SK-N-SH (cell line): Measurements from ENCODE around the gene MRPS18A. TPM values are rescaled to one million over a fixed set of nuclear protein-coding genes. Genes with fewer than 3 reads are reported as not detected.

Source experiments
- CTCF ChIA-PET: fragments of 300-600, 350-600 bp; formaldehyde crosslinking; extraction: SDS; loops from one replicate; lab custom pipeline; 2021; lab: Yijun Ruan, JAX
- POLR2A ChIA-PET: fragments of 350-600 bp; sonication (Branson Sonifier 250); formaldehyde crosslinking; extraction: SDS; loops from one replicate; lab custom pipeline; 2020; ENCODE audit warnings: antibody characterized with exemption, inconsistent platforms; lab: Yijun Ruan, JAX
- DNase-seq: peaks from one replicate; pipeline ENCODE4 v3.0.0; 2012
- H2AFZ ChIP-seq: fragments of 200-600 bp; sonication (generic); 2 replicates; pipeline ENCODE4 v1.8.1; 2016; ENCODE audit warnings: antibody characterized with exemption, mild to moderate bottlenecking, low read depth
- H3F3A ChIP-seq: fragments of 200-600 bp; sonication (generic); replicated peaks from 2 replicates; pipeline ENCODE3; 2016; ENCODE audit warnings: antibody characterized with exemption, mild to moderate bottlenecking; ENCODE audit not compliant: insufficient read depth
- H3K27ac ChIP-seq, 2 experiments: fragments of 200-500 bp in 1 of 2; fragments of 200-600 bp in 1 of 2; sonication (Bioruptor generic) in 1 of 2; sonication (generic), shearing (Covaris generic) in 1 of 2; 2 replicates each; pipeline versions ENCODE4 v1.5.1 to v1.6.1; 2014 to 2016; ENCODE audit warnings: low read depth in 2 of 2, inconsistent platforms in 1 of 2, low read length in 1 of 2, mild to moderate bottlenecking in 1 of 2, mixed read lengths in 1 of 2
- H3K27me3 ChIP-seq: fragments of 200-600 bp; sonication (generic), shearing (Covaris generic); 2 replicates; pipeline ENCODE4 v1.6.1; 2016; ENCODE audit warnings: mixed run types; ENCODE audit not compliant: insufficient read depth
- H3K36me3 ChIP-seq, 2 experiments: fragments of 200-500 bp in 1 of 2; fragments of 200-600 bp in 1 of 2; sonication (Bioruptor generic) in 1 of 2; sonication (generic) in 1 of 2; replicated peaks in 1 of 2; 2 replicates each; pipeline versions ENCODE3 to v1.5.1; 2014 to 2016; ENCODE audit warnings: low read length in 1 of 2, mild to moderate bottlenecking in 1 of 2; ENCODE audit not compliant: insufficient read depth in 2 of 2, control insufficient read depth in 1 of 2
- H3K4me1 ChIP-seq, 2 experiments: fragments of 200-500 bp in 1 of 2; fragments of 200-600 bp in 1 of 2; sonication (Bioruptor generic) in 1 of 2; sonication (generic), shearing (Covaris generic) in 1 of 2; 2 replicates each; pipeline versions ENCODE4 v1.5.1 to v1.6.1; 2014 to 2016; ENCODE audit warnings: low read depth in 1 of 2, low read length in 1 of 2, mixed run types in 1 of 2; ENCODE audit not compliant: insufficient read depth in 2 of 2, control insufficient read depth in 1 of 2
- H3K4me2 ChIP-seq: fragments of 200-600 bp; sonication (generic), shearing (Covaris generic); 2 replicates; pipeline ENCODE4 v1.6.1; 2017; ENCODE audit warnings: mixed run types
- H3K4me3 ChIP-seq, 2 experiments: fragments of 200-500 bp in 1 of 2; fragments of 200-600 bp in 1 of 2; sonication (Bioruptor generic) in 1 of 2; sonication (generic), shearing (Covaris generic) in 1 of 2; 2 replicates each; pipeline versions ENCODE4 v1.5.1 to v1.8.1; 2014 to 2016; ENCODE audit warnings: low read depth in 2 of 2, inconsistent platforms in 1 of 2, low read length in 1 of 2, mild to moderate bottlenecking in 1 of 2, mixed read lengths in 1 of 2, moderate library complexity in 1 of 2
- H3K79me2 ChIP-seq: fragments of 200-600 bp; sonication (generic); 2 replicates; pipeline ENCODE4 v1.8.1; 2017; ENCODE audit warnings: mild to moderate bottlenecking; ENCODE audit not compliant: insufficient read depth
- H3K9ac ChIP-seq: fragments of 200-600 bp; sonication (generic); 2 replicates; pipeline ENCODE4 v1.6.1; 2017; ENCODE audit warnings: mixed run types
- H3K9me2 ChIP-seq: fragments of 200-600 bp; sonication (generic); 2 replicates; pipeline ENCODE4 v1.6.1; 2017; ENCODE audit warnings: mixed run types
- H3K9me3 ChIP-seq: fragments of 200-600 bp; sonication (generic); 2 replicates; pipeline ENCODE4 v1.6.1; 2017; ENCODE audit warnings: mixed run types, mild to moderate bottlenecking, moderate library complexity
- H4K20me1 ChIP-seq: fragments of 200-600 bp; sonication (generic); 2 replicates; pipeline ENCODE4 v1.6.1; 2017; ENCODE audit warnings: mild to moderate bottlenecking, mixed run types; ENCODE audit not compliant: insufficient read depth
- CHD2 ChIP-seq: fragments of 150-350 bp; IDR thresholded peaks from 2 replicates; pipeline ENCODE4 v1.6.1; 2018; ENCODE audit warnings: low read length; ENCODE audit not compliant: partially characterized antibody
- FOSL2 ChIP-seq: IDR thresholded peaks from 2 replicates; pipeline ENCODE4 v1.4.0; 2012; ENCODE audit warnings: low read depth, mild to moderate bottlenecking, moderate library complexity, borderline replicate concordance
- FOXJ3 ChIP-seq: sonication (generic); formaldehyde crosslinking; IDR thresholded peaks from 2 replicates; pipeline ENCODE4 v1.5.1; 2020; ENCODE audit warnings: mild to moderate bottlenecking, missing genetic modification reagents
- FOXM1 ChIP-seq: IDR thresholded peaks from 2 replicates; pipeline ENCODE4 v1.4.0; 2012; ENCODE audit warnings: low read depth, mild to moderate bottlenecking
- GABPA ChIP-seq: IDR thresholded peaks from 2 replicates; pipeline ENCODE4 v1.4.0; 2012; ENCODE audit warnings: low read depth, mild to moderate bottlenecking
- MEF2A ChIP-seq: IDR thresholded peaks from 2 replicates; pipeline ENCODE4 v1.4.0; 2012; ENCODE audit warnings: low read depth, borderline replicate concordance
- MXI1 ChIP-seq: IDR thresholded peaks from 2 replicates; pipeline ENCODE4 v1.6.1; 2012; ENCODE audit warnings: mild to moderate bottlenecking, low read depth, low read length, improper control_type of control experiment
- RXRA ChIP-seq: IDR thresholded peaks from 2 replicates; pipeline ENCODE4 v1.4.0; 2012; ENCODE audit warnings: low read depth, mild to moderate bottlenecking, borderline replicate concordance
- SMC3 ChIP-seq: IDR thresholded peaks from 2 replicates; pipeline ENCODE4 v1.6.1; 2012; ENCODE audit warnings: low read depth, low read length, improper control_type of control experiment
- TEAD4 ChIP-seq: IDR thresholded peaks from 2 replicates; pipeline ENCODE4 v1.4.0; 2012; ENCODE audit warnings: mild to moderate bottlenecking, borderline replicate concordance; ENCODE audit not compliant: insufficient read depth
- YY1 ChIP-seq: IDR thresholded peaks from 2 replicates; pipeline ENCODE4 v1.4.0; 2012; ENCODE audit warnings: low read depth, mild to moderate bottlenecking
- WGBS: methylation state at CpG from one replicate; pipeline ENCODE4 v1.1.6; 2017; ENCODE audit warnings: low lambda C conversion rate; 5-methylcytosine and 5-hydroxymethylcytosine counted together
- polyA plus RNA-seq, 3 experiments: library from polyadenylated mRNA; depleted of rRNA; stranded (reverse); fragments of >200 nt; gene quantifications; 2 replicates each; pipeline ENCODE4 v1.2.3, GENCODE V29; 2012
- TF ChIP-seq, protein P1 (sequence below): fragments of 200-600 bp; sonication (generic); IDR thresholded peaks from 2 replicates; pipeline ENCODE4 v1.6.1; 2017; ENCODE audit warnings: antibody characterized with exemption, mild to moderate bottlenecking, moderate library complexity
- TF ChIP-seq, protein P2 (sequence below): IDR thresholded peaks from 2 replicates; pipeline ENCODE4; 2012
- TF ChIP-seq, protein P3 (sequence below): IDR thresholded peaks from 2 replicates; pipeline ENCODE4 v1.4.0; 2012; ENCODE audit warnings: low read depth, borderline replicate concordance

The MRPS18A gene
- polyA plus RNA-seq, 1 of the 3 experiments (the other 2 are of a cell fraction): 57.0 TPM

DNA sequence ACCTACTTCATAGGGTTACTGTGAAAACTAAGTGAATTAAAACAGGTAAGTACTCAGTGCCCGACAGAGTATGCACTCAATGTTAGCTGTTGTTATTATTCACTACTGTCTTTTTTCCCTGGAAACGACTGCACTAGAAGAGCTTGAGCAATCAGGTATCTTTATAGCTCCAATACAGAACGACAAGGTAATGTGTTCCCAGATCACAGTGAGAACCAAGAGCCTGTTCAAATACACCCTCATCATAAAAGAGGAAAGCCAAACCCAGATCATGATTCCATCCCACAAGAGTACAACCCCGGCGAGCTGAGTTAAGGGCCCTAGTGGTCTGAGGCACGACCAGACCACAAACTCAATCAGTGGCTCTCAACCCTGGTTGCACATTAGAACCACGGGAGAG is 9.8 kb downstream of the MRPS18A start:
- POLR2A ChIA-PET: no interaction called here
- peaks cover 0 to under 1% of the 10 kb centered on the region in 2 experiments; a peak in 1 of 4 replicates for H3K4me1 ChIP-seq
- CTCF ChIA-PET: interaction anchor here (2.2 to 4.9 kb wide), 2 partner anchors 8 to 11 kb away, joined by 9 to 41 read pairs; no protein-coding TSS in a partner anchor
- H3K27ac ChIP-seq: no peak overlapping the region
- no peak overlapping the region for H3K4me2 ChIP-seq
- no peak overlapping the region for H3K4me3 ChIP-seq
- no peak overlapping the region for H3K9ac ChIP-seq
- H2AFZ ChIP-seq: no peak overlapping the region
- WGBS: 91% methylated on average over 7 of the region's 7 CpGs
- no peaks in the 10 kb centered on the region for H3F3A ChIP-seq
- H3K36me3 ChIP-seq: peaks cover 25 to 81% of the 10 kb centered on the region in 2 experiments
- TF ChIP-seq, protein P1, sequence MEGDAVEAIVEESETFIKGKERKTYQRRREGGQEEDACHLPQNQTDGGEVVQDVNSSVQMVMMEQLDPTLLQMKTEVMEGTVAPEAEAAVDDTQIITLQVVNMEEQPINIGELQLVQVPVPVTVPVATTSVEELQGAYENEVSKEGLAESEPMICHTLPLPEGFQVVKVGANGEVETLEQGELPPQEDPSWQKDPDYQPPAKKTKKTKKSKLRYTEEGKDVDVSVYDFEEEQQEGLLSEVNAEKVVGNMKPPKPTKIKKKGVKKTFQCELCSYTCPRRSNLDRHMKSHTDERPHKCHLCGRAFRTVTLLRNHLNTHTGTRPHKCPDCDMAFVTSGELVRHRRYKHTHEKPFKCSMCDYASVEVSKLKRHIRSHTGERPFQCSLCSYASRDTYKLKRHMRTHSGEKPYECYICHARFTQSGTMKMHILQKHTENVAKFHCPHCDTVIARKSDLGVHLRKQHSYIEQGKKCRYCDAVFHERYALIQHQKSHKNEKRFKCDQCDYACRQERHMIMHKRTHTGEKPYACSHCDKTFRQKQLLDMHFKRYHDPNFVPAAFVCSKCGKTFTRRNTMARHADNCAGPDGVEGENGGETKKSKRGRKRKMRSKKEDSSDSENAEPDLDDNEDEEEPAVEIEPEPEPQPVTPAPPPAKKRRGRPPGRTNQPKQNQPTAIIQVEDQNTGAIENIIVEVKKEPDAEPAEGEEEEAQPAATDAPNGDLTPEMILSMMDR: no peak
- TF ChIP-seq MEF2A (no peak), FOXJ3 (CRISPR knock-in tag) (no peak), SMC3 (no peak), GABPA (no peak), MXI1 (no peak), FOXM1 (no peak), YY1 (no peak), CHD2 (no peak), RXRA (no peak)
- TF ChIP-seq, protein P2, sequence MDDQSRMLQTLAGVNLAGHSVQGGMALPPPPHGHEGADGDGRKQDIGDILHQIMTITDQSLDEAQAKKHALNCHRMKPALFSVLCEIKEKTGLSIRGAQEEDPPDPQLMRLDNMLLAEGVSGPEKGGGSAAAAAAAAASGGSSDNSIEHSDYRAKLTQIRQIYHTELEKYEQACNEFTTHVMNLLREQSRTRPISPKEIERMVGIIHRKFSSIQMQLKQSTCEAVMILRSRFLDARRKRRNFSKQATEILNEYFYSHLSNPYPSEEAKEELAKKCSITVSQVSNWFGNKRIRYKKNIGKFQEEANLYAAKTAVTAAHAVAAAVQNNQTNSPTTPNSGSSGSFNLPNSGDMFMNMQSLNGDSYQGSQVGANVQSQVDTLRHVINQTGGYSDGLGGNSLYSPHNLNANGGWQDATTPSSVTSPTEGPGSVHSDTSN: no peak
- TF ChIP-seq, protein P3, sequence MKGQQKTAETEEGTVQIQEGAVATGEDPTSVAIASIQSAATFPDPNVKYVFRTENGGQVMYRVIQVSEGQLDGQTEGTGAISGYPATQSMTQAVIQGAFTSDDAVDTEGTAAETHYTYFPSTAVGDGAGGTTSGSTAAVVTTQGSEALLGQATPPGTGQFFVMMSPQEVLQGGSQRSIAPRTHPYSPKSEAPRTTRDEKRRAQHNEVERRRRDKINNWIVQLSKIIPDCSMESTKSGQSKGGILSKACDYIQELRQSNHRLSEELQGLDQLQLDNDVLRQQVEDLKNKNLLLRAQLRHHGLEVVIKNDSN: no peak
- peaks cover 23% of the 10 kb centered on the region for H3K79me2 ChIP-seq
- H4K20me1 ChIP-seq: peaks cover 21% of the 10 kb centered on the region
- no peaks in the 10 kb centered on the region for H3K9me2 ChIP-seq
- no peaks in the 10 kb centered on the region for H3K27me3 ChIP-seq
- H3K9me3 ChIP-seq: no peaks in the 10 kb centered on the region
- no peak for DNase-seq

DNA sequence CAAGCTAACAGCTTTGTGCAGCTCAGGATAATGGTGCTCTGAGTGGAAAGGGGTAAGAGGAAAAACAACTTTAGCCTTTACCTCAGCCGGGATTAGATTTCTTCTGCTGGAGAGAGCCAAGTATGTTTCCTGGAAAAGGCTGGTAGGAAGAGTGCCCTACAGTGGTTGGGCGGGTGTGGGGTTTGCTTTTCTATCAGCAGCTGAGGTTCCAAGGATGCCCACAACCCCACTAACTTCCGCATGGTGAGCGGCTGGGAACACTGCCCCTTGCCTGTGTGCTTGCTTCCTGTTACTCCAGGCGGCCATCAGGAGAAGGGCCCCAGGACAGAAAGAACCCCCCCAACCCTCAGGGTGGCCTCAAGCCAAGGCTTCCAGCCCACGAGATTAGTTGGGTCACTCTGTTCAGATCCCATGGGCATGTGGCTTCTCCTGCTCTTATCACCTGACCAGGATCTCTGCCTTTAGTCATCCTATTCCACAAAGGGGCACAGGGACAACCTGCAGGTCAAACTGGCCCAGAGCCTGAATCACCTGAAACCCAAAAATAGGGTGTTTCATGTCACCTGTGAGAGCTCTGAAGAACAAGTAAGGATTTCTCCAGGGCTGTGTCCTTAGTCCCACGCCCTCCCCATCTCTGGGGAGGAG is 10.5 kb downstream of the MRPS18A start:
- no peak overlapping the region for H3K4me3 ChIP-seq
- peaks cover 17% of the 10 kb centered on the region for H3K79me2 ChIP-seq
- H3K4me2 ChIP-seq: no peak overlapping the region
- H3K9ac ChIP-seq: no peak overlapping the region
- H3K27me3 ChIP-seq: no peaks in the 10 kb centered on the region
- H3K4me1 ChIP-seq: no peaks in the 10 kb centered on the region
- CTCF ChIA-PET: interaction anchor here (2.2 to 4.9 kb wide), 2 partner anchors 8 to 11 kb away, joined by 9 to 41 read pairs; no protein-coding TSS in a partner anchor
- peaks cover 14% of the 10 kb centered on the region for H4K20me1 ChIP-seq
- peaks cover 25 to 84% of the 10 kb centered on the region in 2 experiments for H3K36me3 ChIP-seq
- H3K27ac ChIP-seq: no peak overlapping the region; a peak in 1 of 4 replicates
- H3F3A ChIP-seq: peaks cover 3% of the 10 kb centered on the region
- DNase-seq: no peak
- POLR2A ChIA-PET: no interaction called here
- WGBS: 92% methylated on average over 7 of the region's 7 CpGs
- no peaks in the 10 kb centered on the region for H3K9me3 ChIP-seq
- no peak for TF ChIP-seq FOSL2
- TF ChIP-seq YY1: no peak
- TF ChIP-seq FOXJ3 (CRISPR knock-in tag): no peak
- TF ChIP-seq SMC3: no peak
- TF ChIP-seq TEAD4: no peak
- TF ChIP-seq, all 33 proteins: peak for 0
- Histone ChIP-seq H2AFZ (no peak overlapping the region), H3K9me2 (no peaks in the 10 kb centered on the region)
